MM.1S (cell line): ENCODE measurements around the gene SSBP3.

ENCODE experiments used
- DNase-seq: peaks from one replicate; pipeline ENCODE4 v3.0.0-alpha.2; 2015
- H2AFZ ChIP-seq: fragments of 300-600 bp; sonication (generic); 2 replicates; pipeline ENCODE4 v1.6.0; 2016; ENCODE audit warnings: antibody characterized with exemption, low read length
- H3F3A ChIP-seq: fragments of 300-600 bp; sonication (generic); 2 replicates; pipeline ENCODE4 v1.6.1; 2016; ENCODE audit warnings: mild to moderate bottlenecking, antibody characterized with exemption, low read length, moderate library complexity, mixed read lengths; ENCODE audit not compliant: insufficient read depth
- H3K27ac ChIP-seq: fragments of 300-600 bp; sonication (generic); 2 replicates; pipeline ENCODE4 v1.5.1; 2016; ENCODE audit warnings: mild to moderate bottlenecking, low read length
- H3K27me3 ChIP-seq: fragments of 300-600 bp; sonication (generic); replicated peaks from 2 replicates; pipeline ENCODE4 v1.6.0; 2016; ENCODE audit warnings: low read length; ENCODE audit not compliant: insufficient read depth
- H3K36me3 ChIP-seq: fragments of 300-600 bp; sonication (generic); replicated peaks from 2 replicates; pipeline ENCODE4 v1.6.1; 2016; ENCODE audit warnings: mild to moderate bottlenecking, low read length, mixed read lengths; ENCODE audit not compliant: insufficient read depth
- H3K4me1 ChIP-seq: fragments of 300-600 bp; sonication (generic); 2 replicates; pipeline ENCODE4 v1.6.1; 2016; ENCODE audit warnings: low read length, mixed read lengths
- H3K4me2 ChIP-seq: fragments of 300-600 bp; sonication (generic); 2 replicates; pipeline ENCODE4 v1.6.0; 2016; ENCODE audit warnings: low read depth, low read length
- H3K4me3 ChIP-seq: fragments of 300-600 bp; sonication (generic); 2 replicates; pipeline ENCODE4 v1.5.1; 2016; ENCODE audit warnings: low read length, mixed read lengths
- H3K79me2 ChIP-seq: fragments of 300-600 bp; sonication (generic); 2 replicates; pipeline ENCODE4 v1.6.1; 2016; ENCODE audit warnings: mixed run types, low read length, mixed read lengths
- H3K9ac ChIP-seq: fragments of 300-600 bp; sonication (generic); 2 replicates; pipeline ENCODE4 v1.6.1; 2016; ENCODE audit warnings: low read length, mixed read lengths
- H3K9me2 ChIP-seq: fragments of 300-600 bp; sonication (generic); replicated peaks from 2 replicates; pipeline ENCODE4 v1.6.1; 2016; ENCODE audit warnings: mild to moderate bottlenecking, low read length, mixed read lengths; ENCODE audit not compliant: insufficient read depth
- H3K9me3 ChIP-seq: fragments of 300-600 bp; sonication (generic); replicated peaks from 2 replicates; pipeline ENCODE4 v1.6.1; 2016; ENCODE audit warnings: mild to moderate bottlenecking, low read length, mixed read lengths; ENCODE audit not compliant: insufficient read depth
- H4K20me1 ChIP-seq: fragments of 300-600 bp; sonication (generic); 2 replicates; pipeline ENCODE4 v1.6.1; 2016; ENCODE audit warnings: mild to moderate bottlenecking, low read length, moderate library complexity, mixed read lengths; ENCODE audit not compliant: insufficient read depth
- CTCF ChIP-seq: fragments of 300-600 bp; sonication (generic); IDR thresholded peaks from 2 replicates; pipeline ENCODE4 v1.5.1; 2016; ENCODE audit warnings: antibody characterized with exemption, low read length, mixed read lengths
- EZH2 ChIP-seq: fragments of 300-600 bp; sonication (generic); optimal IDR thresholded peaks from 2 replicates; pipeline ENCODE3; 2017; ENCODE audit warnings: low read depth, mild to moderate bottlenecking, antibody characterized with exemption, low read length, mixed read lengths
- EZH2phosphoT487 ChIP-seq: fragments of 300-600 bp; sonication (generic); IDR thresholded peaks from 2 replicates; pipeline ENCODE4 v1.6.1; 2018; ENCODE audit warnings: antibody characterized with exemption, low read length

SSBP3 gene

GRCh38 chr1:54291276-54292001, 114.8 kb downstream of the SSBP3 start:
- TF ChIP-seq EZH2phosphoT487 (no peak), CTCF (no peak), EZH2 (no peak)
- Histone ChIP-seq H3K9ac (no peak overlapping the region), H3K4me3 (no peak overlapping the region), H3K27me3 (no peaks in the 10 kb centered on the region), H3K9me2 (no peaks in the 10 kb centered on the region), H4K20me1 (peaks cover 6% of the 10 kb centered on the region; the same call in 1 of the 2 replicates), H3K27ac (no peak overlapping the region), H3K4me2 (no peak overlapping the region), H3K36me3 (no peaks in the 10 kb centered on the region), H3K79me2 (peaks cover 44% of the 10 kb centered on the region), H3K4me1 (peaks cover 10% of the 10 kb centered on the region), H2AFZ (no peak overlapping the region), H3K9me3 (no peaks in the 10 kb centered on the region), H3F3A (no peaks in the 10 kb centered on the region)
- no peak for DNase-seq

- Histone ChIP-seq H3K9ac (no peak overlapping the region), H3K9me2 (no peaks in the 10 kb centered on the region), H3K36me3 (no peaks in the 10 kb centered on the region), H3F3A (no peaks in the 10 kb centered on the region), H3K27ac (no peak overlapping the region), H3K4me1 (peaks cover 10% of the 10 kb centered on the region), H3K27me3 (no peaks in the 10 kb centered on the region), H3K79me2 (peaks cover 46% of the 10 kb centered on the region), H4K20me1 (peaks cover 6% of the 10 kb centered on the region; the same call in 1 of the 2 replicates), H2AFZ (no peak overlapping the region), H3K4me3 (no peak overlapping the region), H3K9me3 (no peaks in the 10 kb centered on the region), H3K4me2 (no peak overlapping the region)
- DNase-seq = no peak
- TF ChIP-seq EZH2 (no peak), EZH2phosphoT487 (no peak), CTCF (no peak)
Measured at GRCh38 chr1:54290506-54291184, 115.5 kb downstream of the SSBP3 start.

- TF ChIP-seq EZH2 (no peak), CTCF (no peak), EZH2phosphoT487 (no peak)
- H3F3A ChIP-seq = no peaks in the 10 kb centered on the region
- peaks cover 46% of the 10 kb centered on the region for H3K79me2 ChIP-seq
- no peak overlapping the region for H3K27ac ChIP-seq
- H3K9me2 ChIP-seq = no peaks in the 10 kb centered on the region
- peaks cover 10% of the 10 kb centered on the region for H3K4me1 ChIP-seq
- no peaks in the 10 kb centered on the region for H3K9me3 ChIP-seq
- H3K4me2 ChIP-seq = no peak overlapping the region
- DNase-seq = no peak
- no peak overlapping the region for H3K4me3 ChIP-seq
- H4K20me1 ChIP-seq = peaks cover 6% of the 10 kb centered on the region; the same call in 1 of the 2 replicates
- no peaks in the 10 kb centered on the region for H3K36me3 ChIP-seq
- no peak overlapping the region for H3K9ac ChIP-seq
- H3K27me3 ChIP-seq = no peaks in the 10 kb centered on the region
- no peak overlapping the region for H2AFZ ChIP-seq
Measured at GRCh38 chr1:54289712-54290233, 116.4 kb downstream of the SSBP3 start.
